GM18867 (cell line): ENCODE results near the gene CRLF1.
"Not testable (repeated sequence)": the region's sequence is repeated elsewhere in the genome, so short reads cannot be mapped to it uniquely, and the experiment has no call there.

ENCODE experiments used
- ATAC-seq: cut with Tn5 transposase; IDR thresholded peaks from one replicate; pipeline ENCODE4 v1.9.1; 2021; ENCODE audit warnings: mild to moderate bottlenecking, moderate library complexity; ENCODE audit not compliant: unreplicated experiment

The CRLF1 gene

GRCh38 chr19:18610245-18610555 lies 3.6 kb upstream of the CRLF1 start:
- ATAC-seq = no peak

- ATAC-seq = no peak
Measured at GRCh38 chr19:18609717-18610051, 3.1 kb upstream of the CRLF1 start.

- ATAC-seq = no peak
Measured at GRCh38 chr19:18608805-18609716, 2.5 kb upstream of the CRLF1 start.

GRCh38 chr19:18608102-18608804 lies 1.7 kb upstream of the CRLF1 start:
- ATAC-seq = no peak

GRCh38 chr19:18607226-18608101 lies 865 bp upstream of the CRLF1 start:
- ATAC-seq = no peak

GRCh38 chr19:18605546-18606280 lies 886 bp downstream of the CRLF1 start:
- ATAC-seq = no peak

- no peak for ATAC-seq
Measured at GRCh38 chr19:18605196-18605545, 1.4 kb downstream of the CRLF1 start.

GRCh38 chr19:18604820-18605159 lies 1.8 kb downstream of the CRLF1 start:
- ATAC-seq = no peak

- no peak for ATAC-seq
Measured at GRCh38 chr19:18603958-18604819, 2.4 kb downstream of the CRLF1 start.

- ATAC-seq = no peak
Measured at GRCh38 chr19:18603255-18603957, 3.2 kb downstream of the CRLF1 start.

- ATAC-seq = no peak
Measured at GRCh38 chr19:18601875-18602274, 4.7 kb downstream of the CRLF1 start.

GRCh38 chr19:18600692-18601397 lies 5.8 kb downstream of the CRLF1 start:
- ATAC-seq = not testable (repeated sequence)

- no peak for ATAC-seq
Measured at GRCh38 chr19:18599485-18599884, 7.1 kb downstream of the CRLF1 start.

GRCh38 chr19:18597809-18598660 lies 8.6 kb downstream of the CRLF1 start:
- no peak for ATAC-seq

GRCh38 chr19:18596752-18597157 lies 9.8 kb downstream of the CRLF1 start:
- ATAC-seq = no peak

GRCh38 chr19:18595475-18595874 lies 11.1 kb downstream of the CRLF1 start:
- ATAC-seq = no peak

GRCh38 chr19:18594824-18595373 lies 11.7 kb downstream of the CRLF1 start:
- no peak for ATAC-seq
